GM10266 (cell line): ENCODE data around the gene PTH1R.

Source experiments
- DNase-seq: peaks from one replicate; pipeline ENCODE4 v3.0.0; 2012; ENCODE audit errors: extremely low spot score
- TF ChIP-seq, protein P1 (sequence below): IDR thresholded peaks from 2 replicates; pipeline ENCODE4 v1.5.1; 2012; ENCODE audit warnings: mild to moderate bottlenecking, low read depth; ENCODE audit not compliant: control insufficient read depth, insufficient read depth; ENCODE audit errors: missing control alignments

Gene PTH1R

DNA sequence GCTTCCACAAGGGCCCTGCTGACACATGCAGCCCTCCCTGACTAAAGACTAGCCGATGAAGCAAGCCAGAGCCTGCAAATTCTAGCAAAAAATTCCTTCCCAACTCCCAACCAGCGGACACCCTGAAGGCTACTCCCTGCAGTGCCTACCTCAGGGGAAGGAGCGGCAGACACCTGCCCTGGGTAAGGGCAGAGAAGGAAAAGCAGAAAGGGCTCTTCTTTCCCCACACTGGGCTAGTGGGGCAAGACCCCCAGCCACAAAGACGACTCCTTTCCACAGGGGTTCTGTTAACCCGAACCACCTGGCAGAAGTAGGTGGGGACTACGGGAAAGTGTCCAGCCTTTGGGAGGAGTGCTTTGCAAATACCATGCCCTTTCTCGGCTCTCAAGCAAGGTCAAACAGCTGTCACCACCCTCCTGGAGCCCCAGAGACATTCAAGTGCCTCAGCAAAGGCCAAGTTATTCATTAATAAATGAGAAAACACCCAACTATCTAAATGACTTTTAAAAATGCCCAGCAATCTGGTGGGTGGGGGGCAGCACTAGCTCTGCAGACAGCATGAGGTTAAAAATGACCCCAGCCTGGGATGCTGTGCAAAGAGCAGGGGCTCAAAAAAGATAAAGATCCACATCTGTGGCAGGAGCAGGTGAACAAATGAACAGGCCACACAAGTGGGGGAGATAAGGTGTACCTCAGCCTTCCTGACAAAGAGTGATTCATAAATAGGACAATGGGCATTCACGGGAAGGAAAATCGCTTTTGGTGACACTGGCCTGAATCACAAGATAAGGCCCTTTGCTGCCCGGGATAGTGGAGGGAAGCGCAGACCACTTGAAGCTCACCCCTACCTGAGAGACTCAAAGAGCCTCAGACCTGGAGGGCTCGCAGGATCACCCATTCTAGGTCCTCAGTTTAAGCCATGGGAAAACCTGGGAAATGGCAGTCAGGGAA, 66.0 kb downstream of the PTH1R start:
- no peak for DNase-seq
- TF ChIP-seq, protein P1, sequence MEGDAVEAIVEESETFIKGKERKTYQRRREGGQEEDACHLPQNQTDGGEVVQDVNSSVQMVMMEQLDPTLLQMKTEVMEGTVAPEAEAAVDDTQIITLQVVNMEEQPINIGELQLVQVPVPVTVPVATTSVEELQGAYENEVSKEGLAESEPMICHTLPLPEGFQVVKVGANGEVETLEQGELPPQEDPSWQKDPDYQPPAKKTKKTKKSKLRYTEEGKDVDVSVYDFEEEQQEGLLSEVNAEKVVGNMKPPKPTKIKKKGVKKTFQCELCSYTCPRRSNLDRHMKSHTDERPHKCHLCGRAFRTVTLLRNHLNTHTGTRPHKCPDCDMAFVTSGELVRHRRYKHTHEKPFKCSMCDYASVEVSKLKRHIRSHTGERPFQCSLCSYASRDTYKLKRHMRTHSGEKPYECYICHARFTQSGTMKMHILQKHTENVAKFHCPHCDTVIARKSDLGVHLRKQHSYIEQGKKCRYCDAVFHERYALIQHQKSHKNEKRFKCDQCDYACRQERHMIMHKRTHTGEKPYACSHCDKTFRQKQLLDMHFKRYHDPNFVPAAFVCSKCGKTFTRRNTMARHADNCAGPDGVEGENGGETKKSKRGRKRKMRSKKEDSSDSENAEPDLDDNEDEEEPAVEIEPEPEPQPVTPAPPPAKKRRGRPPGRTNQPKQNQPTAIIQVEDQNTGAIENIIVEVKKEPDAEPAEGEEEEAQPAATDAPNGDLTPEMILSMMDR, result no peak

DNA sequence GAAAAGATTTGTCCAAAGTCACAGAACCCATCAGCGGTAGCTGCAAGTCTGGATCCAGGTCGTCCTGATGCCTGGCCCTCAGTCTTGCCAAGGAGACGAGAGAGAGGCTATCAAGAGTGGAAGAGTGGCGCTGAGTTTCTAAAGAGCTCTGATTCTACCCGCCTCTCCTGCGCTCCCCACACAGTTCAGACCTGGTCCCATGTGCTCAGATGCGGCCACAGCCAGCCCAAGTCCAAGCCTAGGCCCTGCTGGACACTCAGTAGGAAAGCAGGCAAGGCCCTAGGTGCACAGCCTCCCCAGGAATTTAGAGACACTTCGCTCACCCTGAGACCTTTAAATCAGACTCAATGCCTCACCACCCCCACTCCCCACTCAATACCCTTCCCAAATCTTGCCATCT, 66.7 kb downstream of the PTH1R start:
- DNase-seq, result no peak
- TF ChIP-seq, protein P1, result no peak

GRCh38 chr3:46946416-46946815, 68.9 kb downstream of the PTH1R start:
- DNase-seq, result no peak
- TF ChIP-seq, protein P1, result no peak

DNA sequence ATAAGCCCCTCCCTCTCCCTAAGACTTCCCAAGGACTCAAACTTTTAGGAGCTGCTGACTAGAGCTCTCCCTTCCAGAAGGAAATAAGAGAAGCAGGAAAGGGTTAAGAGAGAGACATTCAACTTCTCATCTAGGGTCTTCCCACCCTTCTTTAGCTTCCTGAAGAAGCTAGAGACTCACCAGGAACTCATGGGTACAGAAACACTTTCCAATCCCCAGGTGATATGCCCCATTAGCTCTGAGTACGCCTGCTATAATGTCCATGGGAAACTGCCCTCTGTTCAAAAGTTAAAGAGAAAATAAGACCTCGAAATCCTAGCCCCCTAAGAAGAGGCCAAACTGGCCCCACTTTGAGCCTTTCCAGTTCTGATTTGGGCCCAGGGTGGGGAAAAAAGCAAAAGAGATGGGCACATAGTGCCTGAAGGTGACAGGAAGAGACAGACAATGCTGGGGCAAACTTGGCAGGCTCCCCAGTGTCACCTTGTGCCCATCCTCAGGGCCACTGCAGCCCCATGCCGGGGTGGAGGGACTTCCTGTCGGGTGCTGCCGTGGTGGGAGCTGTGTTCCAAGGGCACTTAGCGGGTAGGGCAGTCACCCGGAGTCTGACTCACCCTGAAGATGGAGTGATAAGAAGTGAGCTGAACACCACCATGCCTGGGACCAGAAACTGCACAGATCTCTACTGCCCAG, 69.5 kb downstream of the PTH1R start:
- DNase-seq, result no peak
- TF ChIP-seq, protein P1, result no peak

GRCh38 chr3:46947546-46947901, 70.0 kb downstream of the PTH1R start:
- TF ChIP-seq, protein P1, result no peak
- DNase-seq, result no peak

- DNase-seq, result no peak
Observed at GRCh38 chr3:46947981-46948791, 70.7 kb downstream of the PTH1R start.

More at GRCh38 chr3:46947981-46948791, 70.7 kb downstream of the PTH1R start:
- TF ChIP-seq, protein P1, result no peak
